MM.1S (cell line): ENCODE data around the gene RBM12.
"Not testable (repeated sequence)": the region's sequence is repeated elsewhere in the genome, so short reads cannot be mapped to it uniquely, and the experiment has no call there.

ENCODE experiments used
- DNase-seq: peaks from one replicate; pipeline ENCODE4 v3.0.0-alpha.2; 2015
- H2AFZ ChIP-seq: fragments of 300-600 bp; sonication (generic); 2 replicates; pipeline ENCODE4 v1.6.0; 2016; ENCODE audit warnings: antibody characterized with exemption, low read length
- H3F3A ChIP-seq: fragments of 300-600 bp; sonication (generic); 2 replicates; pipeline ENCODE4 v1.6.1; 2016; ENCODE audit warnings: mild to moderate bottlenecking, antibody characterized with exemption, low read length, moderate library complexity, mixed read lengths; ENCODE audit not compliant: insufficient read depth
- H3K27ac ChIP-seq: fragments of 300-600 bp; sonication (generic); 2 replicates; pipeline ENCODE4 v1.5.1; 2016; ENCODE audit warnings: mild to moderate bottlenecking, low read length
- H3K27me3 ChIP-seq: fragments of 300-600 bp; sonication (generic); replicated peaks from 2 replicates; pipeline ENCODE4 v1.6.0; 2016; ENCODE audit warnings: low read length; ENCODE audit not compliant: insufficient read depth
- H3K36me3 ChIP-seq: fragments of 300-600 bp; sonication (generic); replicated peaks from 2 replicates; pipeline ENCODE4 v1.6.1; 2016; ENCODE audit warnings: mild to moderate bottlenecking, low read length, mixed read lengths; ENCODE audit not compliant: insufficient read depth
- H3K4me1 ChIP-seq: fragments of 300-600 bp; sonication (generic); 2 replicates; pipeline ENCODE4 v1.6.1; 2016; ENCODE audit warnings: low read length, mixed read lengths
- H3K4me2 ChIP-seq: fragments of 300-600 bp; sonication (generic); 2 replicates; pipeline ENCODE4 v1.6.0; 2016; ENCODE audit warnings: low read depth, low read length
- H3K4me3 ChIP-seq: fragments of 300-600 bp; sonication (generic); 2 replicates; pipeline ENCODE4 v1.5.1; 2016; ENCODE audit warnings: low read length, mixed read lengths
- H3K79me2 ChIP-seq: fragments of 300-600 bp; sonication (generic); 2 replicates; pipeline ENCODE4 v1.6.1; 2016; ENCODE audit warnings: mixed run types, low read length, mixed read lengths
- H3K9ac ChIP-seq: fragments of 300-600 bp; sonication (generic); 2 replicates; pipeline ENCODE4 v1.6.1; 2016; ENCODE audit warnings: low read length, mixed read lengths
- H3K9me2 ChIP-seq: fragments of 300-600 bp; sonication (generic); replicated peaks from 2 replicates; pipeline ENCODE4 v1.6.1; 2016; ENCODE audit warnings: mild to moderate bottlenecking, low read length, mixed read lengths; ENCODE audit not compliant: insufficient read depth
- H3K9me3 ChIP-seq: fragments of 300-600 bp; sonication (generic); replicated peaks from 2 replicates; pipeline ENCODE4 v1.6.1; 2016; ENCODE audit warnings: mild to moderate bottlenecking, low read length, mixed read lengths; ENCODE audit not compliant: insufficient read depth
- H4K20me1 ChIP-seq: fragments of 300-600 bp; sonication (generic); 2 replicates; pipeline ENCODE4 v1.6.1; 2016; ENCODE audit warnings: mild to moderate bottlenecking, low read length, moderate library complexity, mixed read lengths; ENCODE audit not compliant: insufficient read depth
- CTCF ChIP-seq: fragments of 300-600 bp; sonication (generic); IDR thresholded peaks from 2 replicates; pipeline ENCODE4 v1.5.1; 2016; ENCODE audit warnings: antibody characterized with exemption, low read length, mixed read lengths
- EZH2 ChIP-seq: fragments of 300-600 bp; sonication (generic); optimal IDR thresholded peaks from 2 replicates; pipeline ENCODE3; 2017; ENCODE audit warnings: low read depth, mild to moderate bottlenecking, antibody characterized with exemption, low read length, mixed read lengths
- EZH2phosphoT487 ChIP-seq: fragments of 300-600 bp; sonication (generic); IDR thresholded peaks from 2 replicates; pipeline ENCODE4 v1.6.1; 2018; ENCODE audit warnings: antibody characterized with exemption, low read length

Gene RBM12

DNA sequence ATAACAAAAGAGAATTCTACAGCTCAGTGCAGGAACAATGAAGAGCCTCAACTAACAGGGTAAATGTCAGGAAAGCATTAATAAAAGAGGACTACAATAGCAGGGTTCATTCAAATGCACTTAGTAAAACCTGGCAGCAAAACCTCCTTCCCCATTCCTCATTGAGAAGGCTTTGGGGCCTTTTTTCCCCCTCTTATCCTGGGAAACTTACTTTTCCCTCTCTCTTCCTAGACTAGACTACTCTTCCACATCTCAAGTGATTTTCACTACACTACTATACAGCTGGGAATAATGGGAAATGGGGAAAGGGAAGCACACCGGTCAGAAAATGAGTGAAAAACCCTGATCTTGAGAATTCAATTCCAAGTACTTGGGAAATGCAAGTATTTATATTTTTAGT, 44.6 kb upstream of the RBM12 start:
- Histone ChIP-seq H3K79me2 (peaks cover 94% of the 10 kb centered on the region), H3K27ac (no peak overlapping the region)

DNA sequence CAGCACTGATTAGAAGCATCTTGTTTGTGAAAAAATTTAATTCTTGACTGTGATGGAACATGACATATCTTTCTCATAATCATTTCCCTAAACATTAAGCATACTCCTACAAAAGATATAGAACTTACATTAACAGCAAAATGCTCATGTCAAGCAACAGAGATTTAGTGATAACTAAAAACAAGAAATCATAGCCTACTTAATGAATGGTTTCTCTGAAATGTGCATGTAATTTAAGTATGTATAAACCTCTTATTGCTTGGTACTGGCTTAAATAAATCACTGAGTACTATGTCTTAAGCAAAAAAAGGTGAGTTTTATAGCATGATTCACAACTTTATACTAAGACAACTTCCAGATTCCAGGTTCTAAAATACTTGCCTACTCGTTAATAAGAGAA, 43.8 kb upstream of the RBM12 start:
- Histone ChIP-seq H3K4me3 (no peak overlapping the region), H3K4me2 (no peak overlapping the region), H3K36me3 (peaks cover 46% of the 10 kb centered on the region), H3F3A (peaks cover 38% of the 10 kb centered on the region), H3K4me1 (no peaks in the 10 kb centered on the region), H3K27ac (no peak overlapping the region), H3K9me2 (no peaks in the 10 kb centered on the region), H3K79me2 (peaks cover 94% of the 10 kb centered on the region), H3K27me3 (no peaks in the 10 kb centered on the region), H3K9ac (no peak overlapping the region), H2AFZ (no peak overlapping the region), H3K9me3 (no peaks in the 10 kb centered on the region), H4K20me1 (peaks cover 36% of the 10 kb centered on the region)
- no peak for DNase-seq
- no peak for TF ChIP-seq EZH2phosphoT487

More for the DNA sequence above, 44.6 kb upstream of the RBM12 start:
- no peak overlapping the region for H3K9ac ChIP-seq
- H3K4me3 ChIP-seq: no peak overlapping the region
- TF ChIP-seq EZH2phosphoT487 (no peak), CTCF (no peak), EZH2 (no peak)
- no peaks in the 10 kb centered on the region for H3K27me3 ChIP-seq
- no peaks in the 10 kb centered on the region for H3K9me3 ChIP-seq
- DNase-seq: no peak
- peaks cover 35% of the 10 kb centered on the region for H3F3A ChIP-seq
- H3K4me1 ChIP-seq: no peaks in the 10 kb centered on the region
- no peak overlapping the region for H3K4me2 ChIP-seq
- peaks cover 43% of the 10 kb centered on the region for H4K20me1 ChIP-seq
- H2AFZ ChIP-seq: no peak overlapping the region
- peaks cover 41% of the 10 kb centered on the region for H3K36me3 ChIP-seq
- no peaks in the 10 kb centered on the region for H3K9me2 ChIP-seq

DNA sequence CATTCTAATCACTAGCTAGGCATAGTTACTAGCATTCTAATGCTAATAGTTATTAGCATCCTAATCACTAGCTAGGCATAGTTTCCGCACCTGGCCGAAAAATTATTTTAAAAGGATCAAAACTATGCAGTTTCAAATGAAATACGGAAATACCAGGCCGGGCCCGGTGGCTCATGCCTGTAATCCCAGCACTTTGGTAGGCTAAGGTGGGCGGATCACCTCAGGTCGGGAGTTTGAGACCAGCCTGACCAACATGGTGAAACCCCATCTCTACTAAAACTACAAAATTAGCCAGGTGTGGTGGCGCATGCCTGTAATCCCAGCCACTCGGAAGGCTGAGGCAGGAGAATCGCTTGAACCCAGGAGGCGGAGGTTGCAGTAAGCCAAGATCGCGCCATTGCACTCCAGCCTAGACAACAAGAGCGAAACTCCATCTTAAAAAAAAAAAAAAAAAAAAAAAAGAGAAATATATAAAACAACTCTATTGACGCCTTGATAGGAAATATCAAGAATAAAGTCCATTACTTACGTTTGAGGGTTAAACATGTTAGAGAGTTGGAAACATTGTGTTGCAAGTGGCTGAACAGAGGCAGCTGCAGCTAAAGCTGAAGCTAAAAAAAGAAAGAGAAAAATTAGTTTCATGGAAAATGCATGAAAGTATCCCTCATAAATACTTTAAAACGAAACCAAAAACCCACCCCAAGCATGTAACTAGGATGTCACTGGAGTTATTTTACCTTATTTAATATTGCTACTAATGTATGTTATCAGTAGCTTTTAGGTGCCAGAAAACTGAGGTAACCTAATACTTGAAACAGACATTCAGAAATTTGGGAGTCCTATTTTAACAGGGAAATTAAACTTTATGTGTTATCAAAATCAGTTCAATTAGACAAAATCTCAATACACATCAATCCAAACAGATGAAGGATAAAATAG, 42.2 kb upstream of the RBM12 start:
- Histone ChIP-seq H3F3A (peaks cover 54% of the 10 kb centered on the region), H4K20me1 (peaks cover 31% of the 10 kb centered on the region), H3K36me3 (peaks cover 49% of the 10 kb centered on the region), H3K79me2 (peaks cover 93% of the 10 kb centered on the region)
- not testable (repeated sequence) for H3K4me2 ChIP-seq, H3K27me3 ChIP-seq, H3K4me3 ChIP-seq, H3K9ac ChIP-seq, H3K9me3 ChIP-seq, H3K27ac ChIP-seq, DNase-seq, H2AFZ ChIP-seq, H3K4me1 ChIP-seq, H3K9me2 ChIP-seq

GRCh38 chr20:35705894-35706293, 41.2 kb upstream of the RBM12 start:
- Histone ChIP-seq H3K36me3 (peaks cover 39% of the 10 kb centered on the region), H3F3A (peaks cover 52% of the 10 kb centered on the region), H4K20me1 (peaks cover 21% of the 10 kb centered on the region), H3K79me2 (peaks cover 89% of the 10 kb centered on the region)
- not testable (repeated sequence) for H2AFZ ChIP-seq, H3K27ac ChIP-seq, H3K27me3 ChIP-seq, H3K4me1 ChIP-seq, H3K4me2 ChIP-seq, H3K9me3 ChIP-seq, H3K9ac ChIP-seq, DNase-seq, H3K9me2 ChIP-seq, H3K4me3 ChIP-seq
